Stimulated activated CD8-positive, alpha-beta memory T cell treated with anti-CD3 and anti-CD28 coated beads, Interleukin-7, amount 100 ng/mL, for 1 hour (primary cell): Measurements from ENCODE around the gene CENPP.

Experiments used
- DNase-seq, 2 donors: peaks; one replicate each; pipeline ENCODE4 v3.0.0-alpha.2; 2020; ENCODE audit warnings: low read depth in 2 of 2

The CENPP gene

DNA sequence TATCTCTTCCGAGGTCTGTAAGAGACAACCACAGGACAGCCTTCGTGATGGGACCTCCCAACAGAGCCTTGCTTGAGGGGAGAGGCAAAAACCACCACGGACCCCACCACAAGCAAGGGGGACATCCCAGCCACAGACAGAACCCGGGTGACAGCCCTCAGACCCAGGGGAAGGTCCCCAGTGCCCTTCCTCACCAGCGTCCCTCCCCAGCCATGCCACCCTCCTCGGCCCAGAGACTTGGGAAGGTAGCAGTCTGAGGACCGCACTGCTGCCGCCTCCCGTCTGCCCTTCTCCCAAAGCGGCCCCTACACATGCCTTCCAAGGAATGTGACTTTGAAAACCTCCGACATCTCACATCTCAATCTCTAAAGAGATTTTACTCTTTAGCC, 330.8 kb downstream of the CENPP start:
- DNase-seq, result no peak

DNA sequence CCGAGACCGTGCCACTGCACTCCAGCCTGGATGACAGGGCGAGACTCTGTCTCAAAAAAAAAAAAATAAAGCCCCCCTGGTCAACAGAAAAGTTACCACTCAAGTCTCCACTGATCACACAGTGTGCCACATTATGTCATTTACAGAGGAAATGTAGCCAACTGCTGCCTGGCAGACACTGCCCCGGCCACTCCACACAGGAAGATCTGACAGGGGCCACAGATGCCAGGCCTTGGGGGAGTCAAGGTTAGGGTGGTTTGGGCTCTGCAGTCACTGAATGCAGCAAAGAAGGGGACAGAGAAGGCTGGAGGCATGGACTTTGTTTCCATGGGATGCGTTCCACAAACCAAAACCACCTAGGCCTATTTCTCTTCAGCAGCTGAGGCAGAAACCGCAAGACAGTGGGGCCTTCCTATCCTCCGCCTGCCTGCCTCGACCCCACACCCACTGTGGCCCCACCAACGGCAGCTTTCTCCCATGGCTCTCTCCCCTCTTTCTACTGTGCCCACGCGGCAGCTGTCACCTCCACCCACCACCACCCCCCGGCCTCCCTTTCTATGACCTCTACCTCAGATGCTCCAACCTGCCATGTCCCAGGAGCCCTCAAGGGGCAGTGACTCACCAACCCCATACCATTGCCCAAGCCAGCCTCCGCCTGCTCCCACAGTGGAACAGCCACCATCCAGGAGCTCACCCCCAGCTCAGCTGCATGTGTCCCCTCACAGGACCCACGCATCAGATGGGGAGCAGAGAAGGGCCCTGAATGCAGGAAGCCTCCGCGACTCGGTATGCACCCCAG, 331.7 kb downstream of the CENPP start:
- no peak for DNase-seq

DNA sequence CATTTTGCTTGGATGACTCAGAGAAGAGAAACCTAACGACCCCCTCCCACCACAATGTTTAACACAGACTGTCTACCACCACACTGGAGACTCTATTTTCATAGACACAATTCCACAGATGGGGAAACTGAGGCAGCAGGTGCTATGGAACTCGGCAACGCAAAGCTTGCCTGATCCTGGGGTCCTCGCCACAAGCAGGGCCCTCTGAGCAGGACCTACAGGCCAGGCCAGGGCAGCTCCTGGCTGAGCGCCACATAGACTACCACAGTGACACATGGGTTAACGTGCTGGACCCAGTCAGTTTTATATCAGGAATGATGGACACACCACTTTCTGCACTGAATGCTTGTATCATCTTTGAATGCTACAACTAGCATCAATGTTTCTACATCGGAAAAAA, 332.4 kb downstream of the CENPP start:
- no peak for DNase-seq

DNA sequence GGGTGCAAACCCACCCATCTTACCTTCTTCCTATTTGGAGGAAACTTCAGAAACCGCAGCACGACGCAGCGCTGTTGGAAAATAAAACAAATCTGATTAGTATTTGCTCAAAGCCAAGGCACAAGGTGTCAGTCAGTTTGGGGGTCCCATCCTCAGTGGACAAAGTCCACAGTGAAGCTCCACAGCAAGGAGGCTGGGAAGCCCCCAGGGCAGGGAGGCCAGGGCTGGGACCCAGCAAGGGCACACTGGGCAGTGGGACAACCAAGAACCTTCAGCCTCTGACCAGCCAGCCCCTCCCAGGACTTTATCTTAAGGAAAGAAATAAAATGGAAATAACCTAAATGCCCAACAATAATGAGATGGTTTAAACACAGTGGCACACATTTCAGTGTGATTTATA, 332.9 kb downstream of the CENPP start:
- DNase-seq, result no peak

DNA sequence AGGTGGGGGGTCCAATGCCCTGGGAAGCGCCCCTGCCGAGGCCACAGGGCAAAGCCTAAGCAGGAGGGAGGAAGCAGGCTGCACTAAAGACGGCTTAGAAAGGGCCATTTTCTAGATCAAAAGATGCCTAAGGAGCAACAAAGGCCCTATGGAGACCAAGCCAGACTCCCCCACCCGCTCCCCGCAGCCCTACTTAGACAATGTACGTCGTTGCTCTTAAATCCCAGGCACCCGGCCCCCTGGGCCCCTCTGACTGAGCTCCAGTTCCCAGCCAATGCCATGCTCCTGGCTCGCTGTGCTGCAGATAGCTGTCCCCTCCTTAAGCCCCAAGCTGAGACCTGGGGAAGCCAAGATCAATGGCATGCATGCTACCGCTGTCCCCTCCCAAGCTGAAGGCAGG, 333.8 kb downstream of the CENPP start:
- no peak for DNase-seq

DNA sequence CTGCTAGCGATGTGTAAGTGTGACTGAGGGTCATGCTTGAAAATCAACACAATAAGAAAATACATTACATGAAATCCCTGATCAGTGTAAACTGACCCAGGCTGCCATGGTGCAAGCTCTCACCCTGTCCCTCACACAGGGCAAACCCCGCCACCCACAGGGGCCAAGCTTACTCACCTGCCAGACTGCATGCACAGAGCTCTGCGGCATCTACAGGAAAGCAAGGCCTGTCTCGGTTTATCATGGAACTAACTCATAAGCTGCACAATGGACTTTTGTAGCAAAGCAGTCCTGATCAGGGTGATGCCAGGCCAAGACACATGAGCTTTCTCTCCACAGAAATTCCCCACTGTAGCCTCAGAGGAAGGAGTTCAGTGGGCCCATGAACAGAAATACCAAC, 334.5 kb downstream of the CENPP start:
- no peak for DNase-seq

GRCh38 chr9:92661127-92661526, 335.4 kb downstream of the CENPP start:
- DNase-seq, result no peak

GRCh38 chr9:92661743-92662142, 336.0 kb downstream of the CENPP start:
- no peak for DNase-seq

GRCh38 chr9:92663126-92663525, 337.4 kb downstream of the CENPP start:
- DNase-seq, result no peak

DNA sequence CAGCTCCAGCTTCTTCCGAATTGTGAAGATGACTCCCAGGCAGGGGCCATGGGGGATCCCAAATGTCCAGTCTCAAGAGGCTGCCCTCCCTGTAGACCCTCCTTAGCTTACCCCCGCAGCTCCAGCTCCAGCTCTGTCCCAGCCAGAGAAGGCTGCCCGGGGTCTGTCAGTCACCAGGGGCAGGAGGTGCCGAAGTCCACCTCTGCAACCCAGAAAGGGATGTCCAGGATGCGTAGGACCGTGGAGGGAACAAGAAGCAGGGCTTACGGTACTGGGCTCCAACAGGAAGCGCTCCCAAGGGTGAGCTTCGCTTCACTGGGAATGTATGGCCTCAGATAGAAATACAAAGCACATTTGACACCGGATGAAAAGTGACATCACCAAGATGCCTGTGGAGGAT, 338.2 kb downstream of the CENPP start:
- DNase-seq, result no peak

DNA sequence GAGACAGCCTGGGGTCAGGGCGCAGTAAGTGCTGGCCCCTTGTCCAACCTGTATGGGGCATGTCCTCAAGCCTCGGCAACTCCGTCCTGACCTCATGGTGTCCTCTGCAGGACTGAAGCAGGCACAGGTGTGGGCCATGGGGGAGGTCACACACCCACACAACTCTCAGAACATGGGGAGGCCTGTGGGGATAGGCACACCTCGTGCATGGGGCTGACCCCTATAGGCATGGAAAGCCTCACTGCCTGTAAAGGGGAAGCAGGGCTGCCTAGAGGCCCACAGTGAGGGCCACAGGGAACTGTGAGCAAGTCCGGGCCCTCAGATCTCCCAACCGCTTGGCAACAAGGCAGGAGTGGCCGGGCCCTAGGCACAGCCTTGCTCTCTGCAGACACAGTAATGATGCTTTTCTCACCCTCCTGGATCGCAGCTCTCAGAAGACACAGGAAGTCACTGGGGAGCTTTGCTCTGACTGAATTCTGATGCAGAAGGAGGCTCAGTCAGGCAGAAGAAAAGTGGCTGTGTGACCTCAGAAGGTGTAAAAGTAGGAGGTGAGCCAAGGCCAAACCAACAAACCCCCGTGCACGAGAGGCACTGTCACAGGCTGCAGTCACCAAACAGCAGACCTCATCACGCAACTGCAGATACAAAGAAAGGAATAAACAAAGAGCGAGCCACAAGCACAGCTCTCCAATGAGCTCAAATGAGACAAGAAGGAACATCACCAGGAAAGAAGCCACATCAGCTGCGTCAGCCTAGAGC, 338.8 kb downstream of the CENPP start:
- no peak for DNase-seq

DNA sequence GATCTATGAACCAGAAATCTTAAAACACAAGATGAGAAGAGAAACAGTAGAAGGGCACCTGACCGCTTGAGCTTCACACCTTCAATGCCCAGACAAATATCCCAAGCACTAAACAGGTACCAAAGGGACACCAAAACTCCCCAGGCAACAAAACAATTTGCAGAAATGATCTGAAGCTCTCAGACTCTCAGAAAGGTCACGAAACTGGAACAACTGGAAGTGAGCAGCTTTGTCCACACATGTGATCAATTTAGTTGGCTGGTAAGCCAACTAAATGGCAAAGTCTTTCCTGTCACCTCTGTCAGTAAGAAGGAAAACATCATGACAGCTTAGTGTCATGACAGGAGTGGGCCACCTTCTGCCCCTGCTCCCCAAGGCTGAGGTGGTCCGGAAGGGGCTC, 340.1 kb downstream of the CENPP start:
- no peak for DNase-seq

DNA sequence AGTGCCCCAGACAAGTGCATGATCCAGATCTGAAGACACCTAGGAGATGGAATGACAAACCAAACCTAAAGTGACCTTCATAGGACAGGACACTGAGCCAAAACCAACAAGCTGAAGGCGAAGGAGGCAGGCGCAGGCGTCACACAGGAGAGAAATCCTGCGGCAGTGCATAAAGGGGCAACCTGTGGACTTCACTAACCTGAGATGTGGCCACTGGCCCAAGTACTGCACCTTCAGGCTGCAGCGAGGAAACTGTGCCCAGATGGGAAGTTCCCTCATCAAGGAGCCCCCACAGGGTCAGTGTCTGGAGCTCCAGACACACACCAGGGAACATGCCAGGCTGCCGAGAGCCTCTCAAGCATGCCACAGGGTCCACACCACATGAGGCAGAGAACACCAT, 340.5 kb downstream of the CENPP start:
- DNase-seq, result no peak

- DNase-seq, result no peak
These were observed 341.3 kb downstream of the CENPP start for GRCh38 chr9:92666912-92667532.

DNA sequence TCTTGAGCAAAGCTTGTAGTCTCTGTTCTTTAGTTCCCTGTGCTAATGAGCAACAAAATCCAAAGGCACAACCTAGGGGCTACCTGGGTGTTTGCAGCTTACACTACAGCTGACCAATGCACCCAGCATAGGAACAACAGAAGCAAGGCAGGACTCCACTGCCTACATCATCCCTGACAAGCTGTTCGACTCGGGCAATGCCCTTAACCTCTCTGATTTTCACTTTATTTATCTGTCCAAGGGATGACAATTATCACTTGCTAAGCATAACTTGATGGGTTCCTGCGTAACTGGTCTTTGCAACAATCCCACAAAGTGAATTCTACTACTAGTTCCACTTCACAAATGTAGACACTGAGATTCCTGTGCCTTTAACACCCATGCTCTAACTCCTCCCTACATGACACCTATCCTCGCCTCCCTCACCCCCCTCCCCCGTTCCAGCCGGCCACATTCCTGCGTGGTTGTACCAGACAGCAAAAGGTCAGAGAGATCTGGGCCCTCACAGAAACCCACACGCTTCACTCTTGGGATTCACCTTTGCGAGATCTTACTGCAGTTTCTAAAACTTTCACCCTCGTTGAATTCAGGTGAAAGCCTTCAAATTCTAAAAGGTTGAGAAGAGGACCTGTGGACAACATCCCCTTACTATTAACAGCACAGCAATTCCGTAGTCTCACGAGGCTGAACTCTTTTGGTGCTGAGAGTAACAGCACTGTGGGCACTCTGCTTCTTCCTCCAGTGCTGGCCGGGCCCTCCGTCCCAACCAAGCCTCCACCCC, 343.2 kb downstream of the CENPP start:
- no peak for DNase-seq

GRCh38 chr9:92669527-92669889, 343.8 kb downstream of the CENPP start:
- DNase-seq, result peak in 1 of 2 donors; percentile 7
